Activated naive CD8-positive, alpha-beta T cell treated with anti-CD3 and anti-CD28 coated beads, Interleukin-2, amount 50 U/mL, for 16 hours (primary cell): ENCODE data around the gene USP37.

ENCODE experiments used
- DNase-seq: peaks from one replicate; pipeline ENCODE4 v3.0.0-alpha.2; 2020; ENCODE audit warnings: low read depth, low spot score

USP37 gene

DNA sequence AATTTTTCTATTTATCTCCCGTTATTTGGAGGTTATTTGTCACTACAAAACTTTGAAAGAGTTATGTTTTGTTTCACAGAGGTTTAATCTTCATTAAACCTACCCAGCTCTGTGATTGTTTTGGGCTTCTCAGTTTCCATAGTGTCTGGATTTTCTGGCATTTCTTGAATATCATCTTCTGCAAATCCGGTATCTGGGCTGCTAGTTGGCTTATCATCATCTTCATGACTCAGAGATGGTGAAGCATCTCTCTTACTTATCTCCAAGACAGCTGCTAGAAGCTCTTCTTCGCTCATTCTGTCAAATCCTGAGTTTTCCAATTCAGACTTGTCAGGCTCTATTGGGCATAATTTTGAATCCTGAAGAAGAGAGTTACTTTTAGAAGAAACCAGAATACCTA, 93.6 kb downstream of the USP37 start:
- no peak for DNase-seq

DNA sequence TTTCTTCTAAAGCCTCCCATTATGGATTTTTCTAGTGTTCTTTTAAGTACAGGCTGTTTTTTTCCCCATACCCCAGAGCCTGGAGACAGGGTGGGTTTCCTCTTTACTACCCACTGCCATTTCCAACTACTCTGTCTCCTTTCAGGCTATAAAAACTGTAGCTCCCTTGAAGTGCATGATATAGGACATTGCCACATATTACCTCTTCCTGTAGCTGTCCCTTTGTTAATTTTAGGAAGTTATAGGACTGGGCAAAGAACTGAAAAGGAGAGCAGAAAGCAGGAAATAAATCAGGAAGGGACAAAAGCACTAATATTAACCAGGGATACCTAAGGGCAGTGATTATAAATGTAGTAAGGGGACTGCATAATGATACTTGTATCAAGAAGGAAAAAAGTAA, 95.2 kb downstream of the USP37 start:
- no peak for DNase-seq

DNA sequence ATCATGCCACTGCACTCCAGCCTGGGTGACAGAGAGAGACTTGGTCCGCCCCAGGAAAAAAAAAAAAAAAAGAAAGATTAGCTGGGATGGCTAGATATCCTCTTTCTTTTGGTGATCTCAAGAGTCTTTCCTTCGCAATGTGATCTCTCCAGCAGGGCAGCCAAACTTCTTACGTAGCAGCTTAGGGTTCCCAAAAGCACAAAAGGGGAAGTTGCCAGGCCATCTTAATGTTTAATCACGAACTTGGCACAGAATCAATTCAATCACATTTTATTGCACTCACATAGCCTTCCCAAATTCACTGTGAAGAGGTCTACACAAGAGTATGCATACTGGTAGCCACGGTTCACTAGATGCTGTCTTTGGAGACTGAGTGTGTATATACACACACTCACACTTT, 96.2 kb downstream of the USP37 start:
- DNase-seq: no peak

DNA sequence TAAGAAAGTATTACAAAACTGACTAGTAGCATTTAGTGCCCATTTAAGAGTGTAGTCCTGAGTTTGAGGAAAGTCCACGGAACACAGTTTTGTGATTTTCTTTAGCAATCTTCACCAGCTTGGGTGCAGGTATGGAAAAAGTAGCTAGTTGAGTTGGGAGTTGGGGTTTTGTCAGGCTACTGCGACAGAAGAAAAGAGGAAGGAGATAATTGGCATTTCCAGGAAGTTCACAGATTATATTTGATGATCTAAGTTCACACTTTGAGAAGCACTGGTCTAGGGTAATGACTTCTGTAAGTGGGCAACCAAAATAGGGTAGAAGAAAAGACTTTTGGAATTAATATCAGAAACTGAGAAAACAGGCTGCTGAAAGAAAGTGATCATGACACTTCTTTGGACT, 97.1 kb downstream of the USP37 start:
- no peak for DNase-seq

DNA sequence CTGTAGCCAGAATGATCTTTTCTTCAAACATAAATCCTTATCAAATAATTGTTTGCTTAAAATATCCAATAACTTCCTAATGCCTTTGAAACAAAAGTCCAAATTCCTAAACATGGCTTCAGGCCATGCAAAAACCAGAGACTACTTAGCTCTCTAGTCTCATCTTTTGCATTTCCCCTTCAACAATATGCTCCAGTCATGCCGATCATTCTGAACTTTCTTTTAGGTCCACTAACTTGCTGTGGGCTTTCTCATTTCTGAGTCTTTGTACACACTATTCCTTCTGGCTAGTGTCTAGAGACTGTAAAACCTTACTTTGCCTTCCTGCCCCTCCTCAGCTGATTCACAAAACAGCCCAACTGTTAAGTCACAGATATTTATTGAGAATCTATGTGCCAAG, 97.7 kb downstream of the USP37 start:
- DNase-seq: no peak

DNA sequence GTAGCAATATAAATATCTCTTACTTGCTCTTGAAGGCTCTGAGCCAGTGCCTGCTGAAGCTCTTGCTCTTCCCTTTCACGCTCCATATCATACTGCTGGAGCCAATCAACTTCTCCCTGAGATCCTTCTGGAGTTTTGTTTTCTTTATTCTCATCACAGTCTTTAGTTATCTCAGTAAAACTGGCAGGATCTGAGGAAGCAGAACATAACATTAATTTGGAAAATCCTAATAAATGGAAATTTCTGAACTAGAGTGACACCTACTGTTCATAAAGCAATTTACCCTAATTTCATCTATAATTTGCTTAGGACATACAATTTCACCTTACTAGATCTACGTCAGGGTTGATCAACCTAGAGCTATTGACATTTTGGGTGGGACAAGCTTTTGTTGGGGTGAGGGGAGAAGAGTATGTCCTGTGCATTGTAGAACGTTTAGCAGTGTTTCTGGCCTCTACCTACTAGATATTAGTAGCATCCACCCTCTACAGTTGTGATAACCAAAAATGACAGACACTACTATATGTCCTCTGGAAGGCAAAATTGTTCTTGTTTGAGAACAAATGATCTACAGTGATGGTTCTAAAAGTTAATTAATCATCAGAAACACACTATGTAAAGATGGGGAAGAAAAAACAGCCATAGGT, 102.0 kb downstream of the USP37 start:
- no peak for DNase-seq

DNA sequence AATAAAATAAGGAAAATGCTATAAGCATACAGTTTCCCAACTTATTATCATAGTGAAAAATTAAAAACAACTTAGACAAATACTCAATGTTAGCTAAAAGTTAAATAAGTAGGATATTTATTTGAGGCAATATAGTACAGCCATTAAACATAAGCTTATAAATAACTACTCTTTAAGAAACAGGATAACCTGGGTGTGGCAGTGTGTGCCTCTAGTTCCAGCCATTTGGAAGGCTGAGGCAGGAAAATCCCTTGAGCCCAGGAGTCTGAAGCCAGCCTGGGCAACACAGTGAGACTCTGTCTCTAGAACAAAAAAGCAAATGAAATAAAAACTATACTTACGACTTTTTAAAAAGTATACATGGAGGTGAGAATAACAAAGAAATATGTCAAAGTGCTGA, 109.6 kb downstream of the USP37 start:
- no peak for DNase-seq

DNA sequence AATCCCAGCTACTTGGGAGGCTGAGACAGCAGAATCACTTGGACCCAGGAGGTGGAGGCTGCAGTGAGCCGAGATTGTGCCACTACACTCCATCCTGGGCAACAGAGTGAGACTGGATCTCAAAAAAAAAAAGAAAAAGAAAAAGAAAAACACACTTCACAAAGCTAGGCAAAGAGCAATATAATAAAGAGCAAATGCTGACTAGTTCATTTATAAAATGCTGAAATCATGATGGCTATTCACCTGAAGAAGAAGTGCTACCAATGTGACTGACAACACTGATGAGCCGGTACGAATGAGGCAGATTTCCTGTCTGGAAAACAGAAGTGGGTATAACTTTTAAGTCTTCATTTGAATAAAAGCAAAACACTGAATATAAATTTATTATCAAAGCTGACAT, 111.3 kb downstream of the USP37 start:
- no peak for DNase-seq

DNA sequence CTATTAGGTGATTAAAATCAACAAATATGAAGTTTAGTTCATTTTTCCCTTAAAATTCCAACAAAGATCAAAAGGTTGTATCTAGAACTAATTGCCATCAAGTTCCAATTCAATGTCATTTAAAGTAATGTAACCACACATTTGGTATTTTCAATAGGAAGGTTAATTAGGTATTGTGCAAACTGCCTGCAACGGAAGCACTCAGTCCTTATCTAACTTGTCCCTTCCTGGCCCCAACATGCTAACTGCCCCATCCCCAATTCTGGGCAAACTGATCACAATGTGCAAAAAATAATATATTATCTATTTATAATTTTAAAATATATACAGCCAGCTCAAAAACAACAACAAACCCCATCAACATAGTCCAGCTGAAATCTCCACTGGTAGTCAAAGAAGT, 116.1 kb downstream of the USP37 start:
- no peak for DNase-seq

DNA sequence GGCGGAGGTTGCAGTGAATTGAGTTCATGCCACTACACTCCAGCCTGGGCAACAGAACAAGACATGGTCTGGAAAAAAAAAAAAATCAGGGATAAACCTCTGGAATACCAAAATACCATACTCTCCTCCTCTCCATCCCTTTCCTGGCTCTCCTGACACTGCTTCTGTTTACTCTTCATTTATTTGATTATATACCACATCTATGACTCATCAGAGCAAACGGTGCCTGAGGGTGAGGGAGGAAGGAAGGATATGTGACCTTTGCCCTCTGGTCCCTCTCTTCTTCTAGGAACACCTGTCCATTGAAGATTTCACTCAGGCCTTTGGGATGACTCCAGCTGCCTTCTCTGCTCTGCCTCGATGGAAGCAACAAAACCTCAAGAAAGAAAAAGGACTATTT, 119.2 kb downstream of the USP37 start:
- no peak for DNase-seq

DNA sequence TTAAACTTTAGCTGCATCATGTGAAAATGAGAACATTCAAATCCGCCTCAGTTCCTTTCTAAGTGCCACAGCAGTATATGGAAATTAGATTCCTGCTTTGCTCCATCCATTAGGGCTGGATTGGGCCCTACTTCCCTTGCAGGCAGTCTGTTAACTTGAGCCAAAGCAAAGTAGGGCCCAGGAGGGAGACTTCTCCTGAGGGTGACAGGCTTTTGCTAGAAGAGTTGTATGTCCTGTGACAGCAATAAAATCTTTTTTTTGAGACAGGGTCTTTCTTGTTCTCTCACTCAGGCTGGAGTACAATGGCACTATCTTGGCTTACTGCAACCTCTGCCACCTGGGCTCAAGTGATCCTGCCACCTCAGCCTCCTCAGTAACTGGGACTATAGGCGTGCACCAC, 121.1 kb downstream of the USP37 start:
- no peak for DNase-seq

DNA sequence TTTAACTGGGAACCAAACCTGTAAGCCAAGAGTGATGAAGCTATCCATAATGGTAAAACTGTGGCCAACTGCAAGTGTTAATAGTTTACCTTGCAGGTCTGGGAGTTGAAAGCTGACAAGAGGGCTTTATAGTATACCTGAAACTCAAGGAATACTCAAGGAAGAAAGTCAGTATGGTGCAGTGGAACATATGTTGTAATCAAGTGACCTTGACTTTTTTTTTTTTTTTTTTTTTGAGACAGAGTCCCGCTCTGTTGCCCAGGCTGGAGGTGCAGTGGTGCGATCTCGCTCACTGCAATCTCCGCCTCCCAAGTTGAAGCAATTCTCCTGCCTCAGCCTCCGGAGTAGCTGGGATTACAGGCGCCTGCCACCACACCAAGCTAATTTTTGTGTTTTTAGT, 121.6 kb downstream of the USP37 start:
- DNase-seq: no peak

DNA sequence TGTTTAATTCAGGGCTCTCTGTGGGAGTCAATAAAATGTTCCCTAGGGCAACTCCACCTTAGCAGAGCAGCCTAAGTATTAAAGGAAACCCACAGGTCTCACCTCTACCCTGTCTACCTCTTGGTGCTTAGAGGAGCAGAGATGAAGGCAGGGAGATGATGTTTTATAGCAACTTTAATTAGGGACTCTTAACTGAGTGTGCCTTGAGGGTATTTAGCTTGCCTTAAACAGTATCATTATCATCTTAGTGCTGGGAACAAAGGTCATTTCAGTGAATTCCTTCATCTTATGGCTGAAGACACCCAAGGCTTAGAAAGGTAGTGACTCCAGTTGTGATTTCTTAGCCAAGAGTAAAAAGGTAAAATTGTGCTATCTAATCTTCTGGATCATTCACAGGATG, 122.5 kb downstream of the USP37 start:
- no peak for DNase-seq

DNA sequence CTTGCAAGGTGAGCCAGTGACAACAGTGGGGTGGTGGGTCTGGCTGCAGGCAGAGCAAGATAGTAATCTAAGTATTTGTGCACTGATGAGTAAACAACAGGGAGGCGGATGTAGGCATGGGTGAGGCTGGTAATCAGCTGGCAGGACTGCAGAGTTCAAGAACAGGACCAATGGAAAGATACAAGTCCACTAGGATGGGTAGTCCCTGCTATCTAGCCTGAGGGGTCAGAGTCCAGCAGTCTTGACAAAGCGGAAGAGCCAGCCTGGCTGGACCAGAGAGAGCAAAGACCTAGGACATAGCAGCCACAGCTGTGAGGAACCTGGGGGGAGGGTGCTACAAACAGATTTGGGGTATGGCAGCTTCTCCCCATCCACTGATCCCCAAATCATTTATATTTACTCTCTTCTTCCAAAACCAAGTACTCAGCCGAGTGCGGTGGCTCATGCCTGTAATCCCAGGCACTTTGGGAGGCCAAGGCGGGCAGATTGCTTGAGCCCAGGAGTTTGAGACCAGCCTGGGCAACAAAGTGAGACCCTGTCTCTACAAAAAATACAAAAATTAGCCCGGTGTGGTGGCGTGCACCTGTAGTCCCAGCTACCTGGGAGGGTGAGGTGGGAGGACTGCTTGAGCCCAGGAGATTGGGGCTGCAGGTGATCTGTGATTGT, 123.3 kb downstream of the USP37 start:
- DNase-seq: no peak

DNA sequence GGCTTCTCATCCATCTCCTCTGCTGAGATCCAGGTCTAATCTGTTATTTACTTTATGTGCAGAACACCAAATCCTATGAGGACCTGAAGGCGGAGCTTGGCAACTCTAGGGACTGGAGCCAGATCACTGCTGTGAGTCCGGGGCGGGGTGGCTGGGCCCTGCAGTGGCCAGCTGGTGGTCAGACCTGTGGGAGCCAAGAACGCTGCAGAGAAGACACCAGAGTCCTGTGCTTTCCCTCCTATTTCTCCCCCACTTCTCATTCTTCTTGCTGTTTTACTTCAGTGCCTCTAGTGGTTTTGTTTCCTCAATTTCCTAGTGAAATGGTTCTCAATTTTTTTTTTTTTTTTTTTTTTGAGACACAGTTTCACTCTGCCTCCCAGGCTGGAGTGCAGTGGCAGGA, 129.6 kb downstream of the USP37 start:
- DNase-seq: no peak

DNA sequence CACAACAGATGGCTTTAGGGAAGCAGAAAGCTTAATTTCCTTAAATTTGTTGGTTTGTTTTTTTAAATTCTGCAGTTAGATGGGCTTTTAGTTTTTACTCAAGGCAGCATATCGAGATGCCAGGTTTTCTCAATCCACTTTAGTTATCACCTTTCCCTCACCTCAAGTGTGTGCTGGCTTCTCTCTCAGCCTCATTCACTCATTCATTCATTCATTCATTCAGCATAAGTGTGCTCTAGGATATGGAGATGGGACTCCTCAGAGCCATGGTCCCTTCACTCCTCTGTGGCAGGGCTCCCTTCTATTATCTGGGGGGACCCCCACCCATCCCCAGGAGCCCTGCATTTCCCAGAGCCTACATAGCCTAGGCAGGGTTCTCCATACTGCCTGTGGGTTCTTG, 130.2 kb downstream of the USP37 start:
- no peak for DNase-seq

DNA sequence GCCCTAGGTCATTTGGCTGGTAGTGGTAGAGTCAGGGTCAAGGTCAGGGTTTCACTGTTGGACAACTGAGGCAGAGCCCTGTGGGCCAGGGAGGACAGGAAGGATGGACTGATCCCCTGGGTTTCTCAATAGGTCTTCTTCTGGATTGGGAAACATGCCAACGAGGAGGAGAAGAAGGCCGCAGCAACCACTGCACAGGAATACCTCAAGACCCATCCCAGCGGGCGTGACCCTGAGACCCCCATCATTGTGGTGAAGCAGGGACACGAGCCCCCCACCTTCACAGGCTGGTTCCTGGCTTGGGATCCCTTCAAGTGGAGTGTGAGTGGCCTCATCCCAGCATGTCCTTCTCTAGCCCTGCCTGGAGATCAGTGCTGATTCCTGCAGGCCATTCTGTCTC, 131.2 kb downstream of the USP37 start:
- no peak for DNase-seq

DNA sequence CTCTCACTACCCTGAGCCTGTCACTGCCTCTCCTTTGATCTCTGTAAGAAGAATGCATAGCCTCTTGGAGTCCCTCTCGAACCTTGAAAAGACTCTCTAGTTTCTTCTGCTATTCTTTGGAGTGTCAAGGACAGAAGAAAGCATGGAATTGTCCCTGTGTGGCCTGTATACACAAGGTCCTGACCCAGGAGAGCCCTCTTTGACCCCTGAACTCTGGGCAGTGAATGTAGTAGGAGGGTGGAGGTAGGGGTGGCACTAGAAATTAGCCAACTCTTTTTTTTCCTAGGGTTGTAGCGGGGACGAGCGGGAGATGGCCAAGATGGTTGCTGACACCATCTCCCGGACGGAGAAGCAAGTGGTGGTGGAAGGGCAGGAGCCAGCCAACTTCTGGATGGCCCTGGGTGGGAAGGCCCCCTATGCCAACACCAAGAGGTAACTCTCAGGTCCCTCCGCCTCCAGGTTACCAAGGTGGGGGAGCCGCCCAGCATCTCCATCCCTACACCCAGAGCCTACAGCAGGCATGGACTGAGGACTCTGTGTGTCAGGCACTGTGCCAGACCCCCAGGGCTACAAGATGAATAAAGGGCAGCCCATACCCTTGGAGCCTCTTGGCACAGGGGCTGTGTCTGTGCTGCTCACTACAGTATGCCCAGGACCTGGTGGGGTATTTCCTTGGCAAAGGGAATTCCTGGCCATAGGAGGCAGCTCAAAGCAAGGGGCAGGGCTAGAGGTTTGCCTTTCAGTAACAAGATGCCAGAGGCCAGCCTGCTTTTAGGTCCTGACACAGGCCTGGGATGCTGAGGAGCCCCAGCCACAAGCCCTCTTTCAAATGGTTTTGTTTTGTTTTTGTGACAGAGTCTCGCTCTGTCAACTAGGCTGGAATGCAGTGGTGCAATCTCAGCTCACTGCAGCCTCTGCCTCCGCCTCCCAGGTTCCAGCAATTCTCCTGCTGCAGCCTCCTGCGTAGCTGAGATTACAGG, 132.9 kb downstream of the USP37 start:
- no peak for DNase-seq

DNA sequence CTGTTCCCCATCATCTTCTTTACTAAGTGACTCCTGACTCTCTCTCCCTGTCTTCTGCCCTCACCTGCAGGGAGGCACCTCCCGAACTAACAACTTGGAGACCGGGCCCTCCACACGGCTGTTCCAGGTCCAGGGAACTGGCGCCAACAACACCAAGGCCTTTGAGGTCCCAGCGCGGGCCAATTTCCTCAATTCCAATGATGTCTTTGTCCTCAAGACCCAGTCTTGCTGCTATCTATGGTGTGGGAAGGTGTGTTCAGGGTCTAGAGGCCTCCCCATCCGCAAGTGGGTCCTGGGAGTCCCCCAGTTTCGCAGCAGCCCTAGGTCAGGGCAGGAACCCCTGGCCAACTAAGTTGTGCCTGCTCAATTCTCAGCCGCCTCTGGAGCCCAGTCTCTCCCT, 133.7 kb downstream of the USP37 start:
- no peak for DNase-seq

DNA sequence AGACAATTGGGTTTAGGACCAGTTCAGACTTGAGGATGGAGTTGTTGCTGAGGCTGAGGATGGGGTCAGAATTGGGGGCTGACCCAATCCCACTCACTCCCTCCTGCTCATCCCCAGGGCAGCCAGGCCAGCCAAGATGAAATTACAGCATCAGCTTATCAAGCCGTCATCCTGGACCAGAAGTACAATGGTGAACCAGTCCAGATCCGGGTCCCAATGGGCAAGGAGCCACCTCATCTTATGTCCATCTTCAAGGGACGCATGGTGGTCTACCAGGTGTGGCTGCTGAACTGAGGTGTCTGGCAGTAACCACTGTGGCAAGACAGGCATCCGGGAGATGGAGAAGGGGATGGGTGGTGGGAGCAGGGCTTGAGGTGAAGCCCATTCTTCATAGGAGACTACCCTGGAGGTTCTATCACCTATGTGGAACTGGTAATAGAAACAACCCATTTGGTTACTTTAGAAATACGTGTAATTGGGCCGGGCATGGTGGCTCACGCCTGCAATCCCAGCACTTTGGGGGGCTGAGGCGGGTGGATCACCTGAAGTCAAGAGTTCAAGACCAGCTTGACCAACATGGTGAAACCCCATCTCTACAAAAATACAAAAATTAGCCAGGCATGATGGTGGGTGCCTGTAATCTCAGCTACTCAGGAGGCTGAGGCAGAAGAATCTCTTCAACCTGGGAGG, 135.3 kb downstream of the USP37 start:
- no peak for DNase-seq

DNA sequence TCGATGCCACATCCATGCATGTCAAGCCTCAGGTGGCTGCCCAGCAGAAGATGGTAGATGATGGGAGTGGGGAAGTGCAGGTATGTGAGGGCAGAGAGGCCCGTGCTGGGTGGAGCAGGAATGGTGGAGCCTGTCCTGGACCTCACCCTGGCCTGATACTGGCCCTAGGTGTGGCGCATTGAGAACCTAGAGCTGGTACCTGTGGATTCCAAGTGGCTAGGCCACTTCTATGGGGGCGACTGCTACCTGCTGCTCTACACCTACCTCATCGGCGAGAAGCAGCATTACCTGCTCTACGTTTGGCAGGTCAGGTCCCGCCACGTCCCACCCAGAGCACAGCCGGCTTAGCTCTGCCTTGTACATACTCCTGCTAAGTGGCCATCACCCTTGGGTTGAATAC, 136.3 kb downstream of the USP37 start:
- DNase-seq: no peak

DNA sequence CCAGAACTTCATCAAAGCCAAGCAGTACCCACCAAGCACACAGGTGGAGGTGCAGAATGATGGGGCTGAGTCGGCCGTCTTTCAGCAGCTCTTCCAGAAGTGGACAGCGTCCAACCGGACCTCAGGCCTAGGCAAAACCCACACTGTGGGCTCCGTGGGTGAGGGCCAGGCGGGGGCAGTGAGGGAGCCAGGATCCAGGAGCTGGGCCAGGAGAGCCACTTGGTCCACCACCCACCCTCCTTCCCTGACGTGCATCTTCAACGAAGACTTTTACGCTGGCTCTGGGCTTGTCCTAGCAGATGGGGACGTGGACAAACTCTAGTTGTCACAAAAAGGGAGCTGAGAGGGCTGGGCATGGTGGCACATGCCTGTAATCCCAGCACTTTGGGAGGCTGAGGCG, 137.4 kb downstream of the USP37 start:
- DNase-seq: no peak
